A673 (cell line): ENCODE measurements around the gene RAB9B.

Source experiments
- CTCF ChIP-seq: fragments of 300-800, 200-600 bp; sonication (generic); conservative IDR thresholded peaks from 2 replicates; pipeline ENCODE4 v1.5.1; 2017; ENCODE audit warnings: low read depth, mild to moderate bottlenecking, antibody characterized with exemption, low read length, moderate library complexity, mixed read lengths
- EZH2 ChIP-seq: fragments of 200-600 bp; sonication (generic); IDR thresholded peaks from 2 replicates; pipeline ENCODE4 v1.6.1; 2017; ENCODE audit warnings: borderline replicate concordance, low read depth, mild to moderate bottlenecking, mixed read lengths, antibody characterized with exemption, low read length; ENCODE audit not compliant: poor library complexity, severe bottlenecking

GRCh38 chrX:103823591-103823990 is 8.5 kb downstream of the RAB9B start:
- TF ChIP-seq CTCF (no peak), EZH2 (no peak)
